Brain microvascular endothelial cell (primary cell): ENCODE results near the gene SLC39A5.

Experiments used
- DNase-seq: peaks from one replicate; pipeline ENCODE4 v3.0.0-alpha.2; 2020
- H3K27ac ChIP-seq: fragments of 250-450 bp; sonication (Bioruptor Pico); 2 replicates; pipeline ENCODE4 v1.5.1; 2020; ENCODE audit warnings: mild to moderate bottlenecking, moderate library complexity
- H3K27me3 ChIP-seq: fragments of 250-450 bp; sonication (Bioruptor Pico); replicated peaks from 2 replicates; pipeline ENCODE4 v1.5.1; 2020; ENCODE audit warnings: mild to moderate bottlenecking
- H3K36me3 ChIP-seq: fragments of 250-450 bp; sonication (Bioruptor Pico); replicated peaks from 2 replicates; pipeline ENCODE4 v1.5.1; 2020; ENCODE audit warnings: mild to moderate bottlenecking
- H3K4me3 ChIP-seq: 2 replicates; pipeline ENCODE4 v1.5.1; 2011; ENCODE audit warnings: low read depth, mild to moderate bottlenecking, control low read depth, low read length, moderate library complexity
- in situ Hi-C: cut with HindIII; loops from 2 replicates; pipeline ENCODE4 v1.10.0; 2017; ENCODE audit warnings: low sequenced_read_pairs, low pct_ligation_motif_present
- TF ChIP-seq, protein P1 (sequence below): IDR thresholded peaks from 2 replicates; pipeline ENCODE4 v1.5.1; 2011; ENCODE audit warnings: low read depth, mild to moderate bottlenecking, moderate library complexity, low read length, control low read depth, inconsistent platforms; ENCODE audit errors: missing control alignments

The SLC39A5 gene, protein sequence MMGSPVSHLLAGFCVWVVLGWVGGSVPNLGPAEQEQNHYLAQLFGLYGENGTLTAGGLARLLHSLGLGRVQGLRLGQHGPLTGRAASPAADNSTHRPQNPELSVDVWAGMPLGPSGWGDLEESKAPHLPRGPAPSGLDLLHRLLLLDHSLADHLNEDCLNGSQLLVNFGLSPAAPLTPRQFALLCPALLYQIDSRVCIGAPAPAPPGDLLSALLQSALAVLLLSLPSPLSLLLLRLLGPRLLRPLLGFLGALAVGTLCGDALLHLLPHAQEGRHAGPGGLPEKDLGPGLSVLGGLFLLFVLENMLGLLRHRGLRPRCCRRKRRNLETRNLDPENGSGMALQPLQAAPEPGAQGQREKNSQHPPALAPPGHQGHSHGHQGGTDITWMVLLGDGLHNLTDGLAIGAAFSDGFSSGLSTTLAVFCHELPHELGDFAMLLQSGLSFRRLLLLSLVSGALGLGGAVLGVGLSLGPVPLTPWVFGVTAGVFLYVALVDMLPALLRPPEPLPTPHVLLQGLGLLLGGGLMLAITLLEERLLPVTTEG

DNA sequence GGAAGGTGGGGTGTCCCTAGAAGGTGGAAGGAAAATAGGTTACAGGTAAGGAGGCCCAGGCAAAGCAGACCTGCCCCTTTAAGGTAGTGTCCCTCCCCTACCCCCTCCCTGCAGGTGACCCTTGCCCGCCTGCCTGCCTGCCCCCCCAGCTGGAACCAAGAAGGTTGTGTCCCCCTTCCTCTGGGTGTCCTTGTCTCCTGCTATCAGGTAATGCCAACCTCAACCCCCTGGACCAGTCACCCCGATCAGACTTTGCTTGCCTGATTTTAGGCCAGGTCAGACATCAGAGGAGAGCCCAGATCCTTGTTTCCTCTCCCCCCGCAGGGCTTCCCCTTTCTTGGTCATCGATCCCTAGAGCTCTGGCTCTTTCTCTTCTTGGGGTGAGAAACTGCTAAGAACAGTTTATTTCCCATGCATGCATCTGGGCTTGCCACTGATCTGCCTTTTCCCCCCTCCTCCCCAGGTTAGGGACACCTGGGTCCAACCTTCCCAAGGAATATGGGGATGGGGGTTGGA lies at the start of gene SLC39A5:
SLC39A5 (plus strand) TSS at position 136 of the 516 bp plus-strand sequence. CDS start 1,224 bp downstream, outside the sequence.
- Histone ChIP-seq H3K36me3 (no peaks in the 10 kb centered on the region), H3K4me3 (no peak within 1 kb of the TSS), H3K27me3 (no peaks in the 10 kb centered on the region), H3K27ac (no peak within 1 kb of the TSS)
- in situ Hi-C loops, result no loop called here
- no peak for DNase-seq
- TF ChIP-seq, protein P1, sequence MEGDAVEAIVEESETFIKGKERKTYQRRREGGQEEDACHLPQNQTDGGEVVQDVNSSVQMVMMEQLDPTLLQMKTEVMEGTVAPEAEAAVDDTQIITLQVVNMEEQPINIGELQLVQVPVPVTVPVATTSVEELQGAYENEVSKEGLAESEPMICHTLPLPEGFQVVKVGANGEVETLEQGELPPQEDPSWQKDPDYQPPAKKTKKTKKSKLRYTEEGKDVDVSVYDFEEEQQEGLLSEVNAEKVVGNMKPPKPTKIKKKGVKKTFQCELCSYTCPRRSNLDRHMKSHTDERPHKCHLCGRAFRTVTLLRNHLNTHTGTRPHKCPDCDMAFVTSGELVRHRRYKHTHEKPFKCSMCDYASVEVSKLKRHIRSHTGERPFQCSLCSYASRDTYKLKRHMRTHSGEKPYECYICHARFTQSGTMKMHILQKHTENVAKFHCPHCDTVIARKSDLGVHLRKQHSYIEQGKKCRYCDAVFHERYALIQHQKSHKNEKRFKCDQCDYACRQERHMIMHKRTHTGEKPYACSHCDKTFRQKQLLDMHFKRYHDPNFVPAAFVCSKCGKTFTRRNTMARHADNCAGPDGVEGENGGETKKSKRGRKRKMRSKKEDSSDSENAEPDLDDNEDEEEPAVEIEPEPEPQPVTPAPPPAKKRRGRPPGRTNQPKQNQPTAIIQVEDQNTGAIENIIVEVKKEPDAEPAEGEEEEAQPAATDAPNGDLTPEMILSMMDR, result no peak

DNA sequence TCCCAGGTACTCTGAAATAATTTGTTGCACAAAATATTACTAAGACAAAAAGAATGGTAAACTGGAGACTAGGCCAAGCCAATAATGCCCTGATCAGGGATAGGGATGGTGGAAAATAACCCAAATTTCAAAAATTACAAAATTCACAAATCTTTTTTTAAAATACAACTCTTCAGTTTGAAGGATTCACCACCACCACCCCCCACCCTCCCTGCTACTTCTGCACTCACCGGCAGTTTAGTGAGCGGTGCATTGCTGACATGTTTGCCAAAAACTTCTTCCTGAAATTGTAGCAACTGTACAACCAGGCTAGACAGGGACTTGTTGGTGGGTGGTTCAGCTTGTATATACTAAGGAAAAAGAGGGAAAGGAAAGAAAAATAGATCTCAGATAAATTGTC lies 42.9 kb upstream of the SLC39A5 start:
- Histone ChIP-seq H3K27me3 (no peaks in the 10 kb centered on the region), H3K36me3 (peaks cover 34% of the 10 kb centered on the region), H3K27ac (no peak overlapping the region), H3K4me3 (no peak overlapping the region)
- TF ChIP-seq, protein P1, result no peak
- in situ Hi-C loops, result loop anchor here (5.0 kb wide), 1 partner anchor 70 kb away; the partner anchor contains the start of genes RPL41 and ZC3H10
- no peak for DNase-seq

DNA sequence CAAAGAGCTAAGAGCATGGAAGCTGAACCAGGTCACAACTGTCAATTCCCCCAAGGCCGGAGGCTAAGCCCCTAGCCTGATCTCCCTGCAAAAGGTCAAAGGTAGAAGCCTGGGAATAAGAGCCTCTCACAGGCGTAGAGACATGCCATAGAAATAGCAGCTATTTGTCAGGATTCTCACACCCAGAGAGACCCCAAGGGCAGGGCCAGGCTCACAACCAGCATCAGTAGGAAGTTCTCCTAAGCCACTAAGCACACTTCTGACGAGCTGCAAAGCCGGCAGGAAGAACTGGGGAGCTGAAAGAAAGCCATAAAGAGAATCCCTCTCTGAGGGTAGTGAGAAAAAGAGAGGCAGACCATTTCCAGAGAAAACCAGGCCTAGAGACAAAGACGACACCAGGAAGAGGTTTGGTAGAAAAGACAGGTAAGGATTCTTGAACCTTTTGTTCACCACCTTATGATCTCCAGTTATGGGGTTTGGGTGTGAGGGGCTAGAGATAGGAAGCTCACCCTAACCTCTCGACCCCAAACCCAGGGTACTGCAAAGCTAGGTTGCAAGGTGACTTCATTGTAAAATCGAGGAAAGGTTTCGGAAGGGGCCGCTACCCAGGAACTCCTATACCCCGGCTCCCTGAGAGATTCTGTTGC lies 41.6 kb upstream of the SLC39A5 start:
- DNase-seq, result no peak
- Histone ChIP-seq H3K27ac (no peak overlapping the region), H3K36me3 (peaks cover 25% of the 10 kb centered on the region), H3K4me3 (peak overlapping the region; percentile 76), H3K27me3 (no peaks in the 10 kb centered on the region)
- in situ Hi-C loops, result loop anchor here (5.0 kb wide), 1 partner anchor 71 kb away; the partner anchor contains the start of genes RPL41 and ZC3H10
- TF ChIP-seq, protein P1, result no peak

DNA sequence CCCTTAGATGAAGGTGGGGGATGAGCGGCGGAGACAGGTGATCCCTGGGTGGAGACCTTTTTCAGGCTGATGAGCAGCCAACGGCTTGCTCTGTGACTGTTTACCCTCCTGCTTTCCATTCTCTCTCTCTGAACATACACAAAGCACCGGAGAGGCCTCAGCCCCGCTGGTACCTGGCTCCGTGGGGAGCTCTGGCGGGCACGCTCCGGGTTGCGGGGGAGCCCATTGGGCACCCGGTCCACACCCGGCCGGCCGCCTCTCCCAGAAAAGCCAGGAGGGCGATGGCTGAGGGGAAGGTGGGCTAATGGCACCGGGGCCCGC lies 41.1 kb upstream of the SLC39A5 start:
- in situ Hi-C loops, result loop anchor here (5.0 kb wide), 1 partner anchor 71 kb away; the partner anchor contains the start of genes RPL41 and ZC3H10
- H3K4me3 ChIP-seq, result peak overlapping the region; percentile 76
- peaks cover 21% of the 10 kb centered on the region for H3K36me3 ChIP-seq
- TF ChIP-seq, protein P1, result no peak
- H3K27me3 ChIP-seq, result no peaks in the 10 kb centered on the region
- DNase-seq, result no peak
- no peak overlapping the region for H3K27ac ChIP-seq

DNA sequence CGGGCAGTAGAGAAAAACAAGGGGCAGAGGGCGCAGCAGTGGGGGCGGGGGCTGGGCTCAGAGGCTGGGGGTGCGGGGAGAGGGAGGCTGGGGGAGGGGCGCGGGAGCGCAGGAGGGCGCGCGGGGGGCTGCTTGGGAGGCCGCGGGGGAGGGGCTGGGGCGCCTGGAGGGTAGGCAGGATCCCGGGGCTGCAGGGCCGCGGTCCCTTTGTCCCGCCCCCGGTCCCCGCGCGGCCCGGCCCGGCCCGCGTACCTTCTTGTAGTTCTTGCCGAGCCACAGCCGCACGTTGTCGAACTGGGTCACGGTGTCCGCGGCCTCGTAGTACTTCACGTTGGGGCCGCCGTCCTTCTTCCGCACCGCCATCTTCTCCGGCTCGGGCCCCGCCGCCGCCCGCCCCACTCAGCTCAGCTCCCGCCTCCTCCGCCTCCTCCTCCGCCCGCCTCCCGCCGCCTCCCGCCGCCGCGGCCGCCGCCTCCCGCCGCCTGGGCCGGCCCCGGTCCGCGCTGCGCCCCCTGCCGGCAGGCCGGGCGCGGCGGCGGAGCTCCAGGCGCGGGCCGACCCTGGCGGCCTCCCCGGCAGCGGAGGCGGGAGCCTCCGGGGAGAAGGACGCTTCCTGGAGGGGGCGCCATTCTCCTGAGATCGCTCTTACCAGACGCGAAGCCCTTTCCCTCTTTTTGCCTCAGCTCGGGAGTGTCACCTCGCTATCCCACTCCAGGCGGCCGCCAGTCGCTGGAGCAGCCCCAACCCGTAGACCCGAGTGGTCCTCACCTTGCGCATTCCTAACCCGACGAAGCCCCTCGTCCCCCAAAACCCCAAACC lies 40.5 kb upstream of the SLC39A5 start, which contains the start of gene SMARCC2:
SMARCC2 (minus strand) TSS at position 385 of the 819 bp plus-strand sequence; CDS start at position 363, 22 bp downstream.
- in situ Hi-C loops, result loop anchor here (5.0 kb wide), 1 partner anchor 72 kb away; the partner anchor contains the start of genes RPL41 and ZC3H10
- peak; percentile 78 for DNase-seq
- Histone ChIP-seq H3K27ac (no peak within 1 kb of the TSS), H3K36me3 (peaks cover 15% of the 10 kb centered on the region), H3K4me3 (peak within 1 kb of the TSS; percentile 88), H3K27me3 (no peaks in the 10 kb centered on the region)
- TF ChIP-seq, protein P1, result peak; percentile 74
